Skin of body (tissue), 2 donors: ENCODE results near the gene SNCAIP. TPM values are rescaled to one million over a fixed set of nuclear protein-coding genes. Genes with fewer than 3 reads are reported as not detected.
"Not testable (repeated sequence)": the region's sequence is repeated elsewhere in the genome, so short reads cannot be mapped to it uniquely, and the experiment has no call there.

Source experiments
- DNase-seq: peaks from one replicate; lab custom pipeline; 2025; lab: John Stamatoyannopoulos, UW
- total RNA-seq: library from RNA; depleted of rRNA; stranded (reverse); fragments of >200 nt; gene quantifications from one replicate; pipeline ENCODE4 v1.2.3, GENCODE V29; 2014

SNCAIP gene
- total RNA-seq, 1 donor from 2014 or later: 12.5 TPM

- DNase-seq: no peak
Observed at GRCh38 chr5:122314036-122314435, 2.0 kb downstream of the SNCAIP start.

GRCh38 chr5:122315521-122315920 is 3.5 kb downstream of the SNCAIP start:
- no peak for DNase-seq

- no peak for DNase-seq
Observed at GRCh38 chr5:122316656-122317055, 4.6 kb downstream of the SNCAIP start.

GRCh38 chr5:122319897-122320296 is 7.9 kb downstream of the SNCAIP start:
- DNase-seq: no peak

GRCh38 chr5:122321921-122322320 is 9.9 kb downstream of the SNCAIP start:
- no peak for DNase-seq

GRCh38 chr5:122322801-122323548 is 10.9 kb downstream of the SNCAIP start:
- DNase-seq: peak; percentile 63

GRCh38 chr5:122323738-122324137 is 11.7 kb downstream of the SNCAIP start:
- no peak for DNase-seq

GRCh38 chr5:122327110-122327509 is 15.1 kb downstream of the SNCAIP start:
- no peak for DNase-seq

GRCh38 chr5:122330881-122331280 is 18.8 kb downstream of the SNCAIP start:
- DNase-seq: no peak

GRCh38 chr5:122332599-122333555 is 20.8 kb downstream of the SNCAIP start:
- no peak for DNase-seq

- no peak for DNase-seq
Observed at GRCh38 chr5:122333564-122333963, 21.5 kb downstream of the SNCAIP start.

GRCh38 chr5:122339591-122339990 is 27.6 kb downstream of the SNCAIP start:
- DNase-seq: no peak

GRCh38 chr5:122341087-122341486 is 29.1 kb downstream of the SNCAIP start:
- no peak for DNase-seq

GRCh38 chr5:122342256-122342655 is 30.2 kb downstream of the SNCAIP start:
- DNase-seq: no peak

GRCh38 chr5:122346897-122347581 is 35.0 kb downstream of the SNCAIP start:
- no peak for DNase-seq

GRCh38 chr5:122350496-122350895 is 38.5 kb downstream of the SNCAIP start:
- DNase-seq: no peak

- DNase-seq: peak; percentile 24
Observed at GRCh38 chr5:122351416-122352157, 39.5 kb downstream of the SNCAIP start.

- DNase-seq: no peak
Observed at GRCh38 chr5:122352331-122352730, 40.3 kb downstream of the SNCAIP start.

GRCh38 chr5:122353361-122353760 is 41.3 kb downstream of the SNCAIP start:
- not testable (repeated sequence) for DNase-seq

- DNase-seq: peak; percentile 17
Observed at GRCh38 chr5:122354293-122354692, 42.3 kb downstream of the SNCAIP start.

- DNase-seq: no peak
Observed at GRCh38 chr5:122355324-122355723, 43.3 kb downstream of the SNCAIP start.
